PFSK-1 (cell line): ENCODE data around the gene CELF1.

ENCODE experiments used
- FOXP2 ChIP-seq: optimal IDR thresholded peaks from 2 replicates; pipeline ENCODE3; 2011; ENCODE audit warnings: borderline replicate concordance, control low read depth, inconsistent platforms; ENCODE audit not compliant: insufficient read depth; ENCODE audit errors: extremely low read length, extremely low read depth
- POLR2AphosphoS5 ChIP-seq: IDR thresholded peaks from 2 replicates; pipeline ENCODE4 v1.6.1; 2012; ENCODE audit warnings: low read depth, mild to moderate bottlenecking, control low read depth, low read length, moderate library complexity
- SIN3A ChIP-seq: IDR thresholded peaks from 2 replicates; pipeline ENCODE4 v1.6.1; 2012; ENCODE audit warnings: mild to moderate bottlenecking, low read length, moderate library complexity, borderline replicate concordance; ENCODE audit not compliant: insufficient read depth
- TAF1 ChIP-seq: IDR thresholded peaks from 2 replicates; pipeline ENCODE4 v1.6.1; 2012; ENCODE audit warnings: low read length, control low read depth, borderline replicate concordance; ENCODE audit not compliant: insufficient read depth
- TF ChIP-seq, protein P1 (sequence below), 2 experiments: IDR thresholded peaks; 2 replicates each; pipeline versions ENCODE4 v1.6.1 to v1.8.0; 2011 to 2012; ENCODE audit warnings: low read depth in 2 of 2, low read length in 2 of 2, control low read depth in 1 of 2, inconsistent platforms in 1 of 2, mild to moderate bottlenecking in 1 of 2, moderate library complexity in 1 of 2; ENCODE audit not compliant: insufficient read depth in 1 of 2

DNA sequence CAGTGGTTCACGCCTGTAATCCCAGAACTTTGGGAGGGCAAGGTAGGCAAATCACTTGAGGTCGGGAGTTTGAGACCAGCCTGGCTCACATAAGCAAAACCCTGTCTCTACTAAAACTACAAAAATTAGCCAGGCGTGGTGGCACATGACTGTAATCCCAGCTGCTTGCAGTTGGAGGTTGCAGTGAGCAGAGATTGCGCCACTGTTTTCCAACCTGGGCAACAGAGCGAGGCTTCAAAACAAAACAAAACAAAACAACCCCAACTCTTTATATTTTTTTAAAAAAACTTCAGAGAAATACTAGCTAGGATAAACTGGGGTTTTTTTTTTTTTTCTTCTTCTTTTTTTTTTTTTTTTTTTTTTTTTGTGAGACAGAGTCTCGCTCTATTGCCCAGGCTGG is 72.2 kb downstream of the CELF1 start:
- TF ChIP-seq POLR2AphosphoS5, result no peak
- TF ChIP-seq, protein P1, sequence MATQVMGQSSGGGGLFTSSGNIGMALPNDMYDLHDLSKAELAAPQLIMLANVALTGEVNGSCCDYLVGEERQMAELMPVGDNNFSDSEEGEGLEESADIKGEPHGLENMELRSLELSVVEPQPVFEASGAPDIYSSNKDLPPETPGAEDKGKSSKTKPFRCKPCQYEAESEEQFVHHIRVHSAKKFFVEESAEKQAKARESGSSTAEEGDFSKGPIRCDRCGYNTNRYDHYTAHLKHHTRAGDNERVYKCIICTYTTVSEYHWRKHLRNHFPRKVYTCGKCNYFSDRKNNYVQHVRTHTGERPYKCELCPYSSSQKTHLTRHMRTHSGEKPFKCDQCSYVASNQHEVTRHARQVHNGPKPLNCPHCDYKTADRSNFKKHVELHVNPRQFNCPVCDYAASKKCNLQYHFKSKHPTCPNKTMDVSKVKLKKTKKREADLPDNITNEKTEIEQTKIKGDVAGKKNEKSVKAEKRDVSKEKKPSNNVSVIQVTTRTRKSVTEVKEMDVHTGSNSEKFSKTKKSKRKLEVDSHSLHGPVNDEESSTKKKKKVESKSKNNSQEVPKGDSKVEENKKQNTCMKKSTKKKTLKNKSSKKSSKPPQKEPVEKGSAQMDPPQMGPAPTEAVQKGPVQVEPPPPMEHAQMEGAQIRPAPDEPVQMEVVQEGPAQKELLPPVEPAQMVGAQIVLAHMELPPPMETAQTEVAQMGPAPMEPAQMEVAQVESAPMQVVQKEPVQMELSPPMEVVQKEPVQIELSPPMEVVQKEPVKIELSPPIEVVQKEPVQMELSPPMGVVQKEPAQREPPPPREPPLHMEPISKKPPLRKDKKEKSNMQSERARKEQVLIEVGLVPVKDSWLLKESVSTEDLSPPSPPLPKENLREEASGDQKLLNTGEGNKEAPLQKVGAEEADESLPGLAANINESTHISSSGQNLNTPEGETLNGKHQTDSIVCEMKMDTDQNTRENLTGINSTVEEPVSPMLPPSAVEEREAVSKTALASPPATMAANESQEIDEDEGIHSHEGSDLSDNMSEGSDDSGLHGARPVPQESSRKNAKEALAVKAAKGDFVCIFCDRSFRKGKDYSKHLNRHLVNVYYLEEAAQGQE (IDR thresholded peaks at IDR 0.05; ENCODE audit: insufficient read depth in 1 of 2, low read depth in 2 of 2, low read length in 2 of 2), result no peak
- TF ChIP-seq TAF1, result no peak
- no peak for TF ChIP-seq FOXP2
- TF ChIP-seq SIN3A, result no peak
